Effector memory CD4-positive, alpha-beta T cell (primary cell): ENCODE measurements around the gene ANKS1B.

Experiments
- DNase-seq, 3 donors: peaks; one replicate each; pipeline ENCODE4 v3.0.0-alpha.2; 2020
- H3K27ac ChIP-seq: 2 replicates; pipeline ENCODE4 v1.7.0; 2013; ENCODE audit warnings: mild to moderate bottlenecking, low read length, moderate library complexity; ENCODE audit not compliant: insufficient read depth, poor library complexity, severe bottlenecking
- H3K27me3 ChIP-seq: replicated peaks from 2 replicates; pipeline ENCODE4 v1.7.0; 2013; ENCODE audit warnings: mild to moderate bottlenecking, low read length; ENCODE audit not compliant: insufficient read depth, control insufficient read depth, poor library complexity, severe bottlenecking
- H3K36me3 ChIP-seq: 2 replicates; pipeline ENCODE4 v1.7.0; 2013; ENCODE audit warnings: mild to moderate bottlenecking, low read length, moderate library complexity; ENCODE audit not compliant: control insufficient read depth, insufficient read depth
- H3K4me1 ChIP-seq: 2 replicates; pipeline ENCODE4 v1.7.0; 2013; ENCODE audit warnings: low read length, mild to moderate bottlenecking; ENCODE audit not compliant: control insufficient read depth, insufficient read depth, poor library complexity, severe bottlenecking
- H3K4me3 ChIP-seq: 2 replicates; pipeline ENCODE4 v1.7.0; 2013; ENCODE audit warnings: low read length, low read depth, mild to moderate bottlenecking; ENCODE audit not compliant: insufficient read depth, poor library complexity, severe bottlenecking
- H3K9me3 ChIP-seq: 2 replicates; pipeline ENCODE4 v1.7.0; 2013; ENCODE audit warnings: mild to moderate bottlenecking, low read length, moderate library complexity; ENCODE audit not compliant: control insufficient read depth

The ANKS1B gene

GRCh38 chr12:99024191-99024590, 960.5 kb downstream of the ANKS1B start:
- no peak for DNase-seq
- H3K27ac ChIP-seq, result no peak overlapping the region
- H3K36me3 ChIP-seq, result no peaks in the 10 kb centered on the region
- H3K9me3 ChIP-seq, result no peaks in the 10 kb centered on the region
- H3K27me3 ChIP-seq, result peaks cover 4% of the 10 kb centered on the region
- H3K4me3 ChIP-seq, result no peak overlapping the region
- no peaks in the 10 kb centered on the region for H3K4me1 ChIP-seq

- no peak overlapping the region for H3K4me3 ChIP-seq
- no peaks in the 10 kb centered on the region for H3K4me1 ChIP-seq
- no peaks in the 10 kb centered on the region for H3K9me3 ChIP-seq
- peaks cover 4% of the 10 kb centered on the region for H3K27me3 ChIP-seq
- no peak for DNase-seq
- H3K27ac ChIP-seq, result no peak overlapping the region
- H3K36me3 ChIP-seq, result no peaks in the 10 kb centered on the region
Measured at GRCh38 chr12:99020871-99021270, 963.9 kb downstream of the ANKS1B start.

- Histone ChIP-seq H3K4me3 (no peak overlapping the region), H3K27ac (no peak overlapping the region), H3K9me3 (no peaks in the 10 kb centered on the region), H3K4me1 (no peaks in the 10 kb centered on the region), H3K36me3 (no peaks in the 10 kb centered on the region), H3K27me3 (no peaks in the 10 kb centered on the region)
- no peak for DNase-seq
Measured at GRCh38 chr12:99019798-99020197, 964.9 kb downstream of the ANKS1B start.

- H3K4me3 ChIP-seq, result no peak overlapping the region
- H3K4me1 ChIP-seq, result no peaks in the 10 kb centered on the region
- H3K27ac ChIP-seq, result no peak overlapping the region
- H3K36me3 ChIP-seq, result no peaks in the 10 kb centered on the region
- H3K9me3 ChIP-seq, result no peaks in the 10 kb centered on the region
- no peaks in the 10 kb centered on the region for H3K27me3 ChIP-seq
- DNase-seq, result no peak
Measured at GRCh38 chr12:99017971-99018370, 966.8 kb downstream of the ANKS1B start.

GRCh38 chr12:99009654-99010296, 975.0 kb downstream of the ANKS1B start:
- Histone ChIP-seq H3K4me3 (no peak overlapping the region), H3K36me3 (no peaks in the 10 kb centered on the region), H3K9me3 (no peaks in the 10 kb centered on the region), H3K27me3 (no peaks in the 10 kb centered on the region), H3K27ac (no peak overlapping the region), H3K4me1 (no peaks in the 10 kb centered on the region)
- no peak for DNase-seq

- DNase-seq, result no peak
- Histone ChIP-seq H3K27ac (no peak overlapping the region), H3K4me1 (no peaks in the 10 kb centered on the region), H3K27me3 (no peaks in the 10 kb centered on the region), H3K36me3 (no peaks in the 10 kb centered on the region), H3K9me3 (no peaks in the 10 kb centered on the region), H3K4me3 (no peak overlapping the region)
Measured at GRCh38 chr12:99005601-99006000, 979.1 kb downstream of the ANKS1B start.

GRCh38 chr12:99004799-99005466, 979.8 kb downstream of the ANKS1B start:
- Histone ChIP-seq H3K4me3 (no peak overlapping the region), H3K36me3 (no peaks in the 10 kb centered on the region), H3K9me3 (no peaks in the 10 kb centered on the region), H3K4me1 (no peaks in the 10 kb centered on the region), H3K27me3 (no peaks in the 10 kb centered on the region), H3K27ac (no peak overlapping the region)
- no peak for DNase-seq

GRCh38 chr12:99002731-99003130, 982.0 kb downstream of the ANKS1B start:
- no peak overlapping the region for H3K27ac ChIP-seq
- H3K4me1 ChIP-seq, result no peaks in the 10 kb centered on the region
- no peaks in the 10 kb centered on the region for H3K9me3 ChIP-seq
- no peaks in the 10 kb centered on the region for H3K36me3 ChIP-seq
- H3K4me3 ChIP-seq, result no peak overlapping the region
- DNase-seq, result no peak
- no peaks in the 10 kb centered on the region for H3K27me3 ChIP-seq

GRCh38 chr12:99002156-99002555, 982.6 kb downstream of the ANKS1B start:
- H3K4me3 ChIP-seq, result no peak overlapping the region
- no peaks in the 10 kb centered on the region for H3K27me3 ChIP-seq
- no peak overlapping the region for H3K27ac ChIP-seq
- H3K4me1 ChIP-seq, result no peaks in the 10 kb centered on the region
- no peaks in the 10 kb centered on the region for H3K9me3 ChIP-seq
- DNase-seq, result no peak
- H3K36me3 ChIP-seq, result no peaks in the 10 kb centered on the region

- Histone ChIP-seq H3K27me3 (no peaks in the 10 kb centered on the region), H3K27ac (no peak overlapping the region), H3K9me3 (no peaks in the 10 kb centered on the region), H3K4me3 (no peak overlapping the region), H3K36me3 (no peaks in the 10 kb centered on the region), H3K4me1 (no peaks in the 10 kb centered on the region)
- DNase-seq, result no peak
Measured at GRCh38 chr12:98999559-98999958, 985.2 kb downstream of the ANKS1B start.
